ENCODE data around the gene OVOL2. TPM values are rescaled to one million over a fixed set of nuclear protein-coding genes. Genes with fewer than 3 reads are reported as not detected.

OVOL2 gene
- total and polyA plus RNA-seq, 7 donors: not detected

- H3K4me1 ChIP-seq: peaks cover 12% of the 10 kb centered on the region
- no peaks in the 10 kb centered on the region for H3K27me3 ChIP-seq (ENCODE audit: insufficient read depth in 3 of 3, low read length in 2 of 3)
- no peaks in the 10 kb centered on the region for H3K9me3 ChIP-seq
- H3K4me3 ChIP-seq: no peak overlapping the region
- DNase-seq (no peak), ATAC-seq (no peak)
- no peak for TF ChIP-seq CTCF (IDR thresholded peaks at IDR 0.05)
- intact Hi-C loops (cut with DNase I): loop anchor here in 1 of 2 donors (5.0 kb wide), 1 partner anchor 322 kb away; the partner anchor contains the start of gene RRBP1
- peak overlapping the region; percentile 32 for H3K27ac ChIP-seq
- no peaks in the 10 kb centered on the region for H3K36me3 ChIP-seq (ENCODE audit: insufficient read depth in 1 of 2, low read depth in 1 of 2)
- 64 to 77% (median 65%) methylated on average over 5 of the region's 5 CpGs for WGBS, 3 donors
Observed at GRCh38 chr20:18003897-18004296, 53.8 kb downstream of the OVOL2 start.

- no peak for TF ChIP-seq CTCF (IDR thresholded peaks at IDR 0.05)
- H3K27ac ChIP-seq: peak overlapping the region; percentile 51
Observed at GRCh38 chr20:18001131-18001921, 56.4 kb downstream of the OVOL2 start.

GRCh38 chr20:17999566-17999965 lies 58.1 kb downstream of the OVOL2 start:
- H3K27me3 ChIP-seq (ENCODE audit: insufficient read depth in 3 of 3, low read length in 2 of 3): no peaks in the 10 kb centered on the region
- intact Hi-C loops (cut with DNase I): loop anchor here (5.0 to 10.0 kb wide), 3 partner anchors 42 to 495 kb away; partner anchors contain the start of gene BFSP1 (in 1 of the 2)
- no peak for DNase-seq
- WGBS, 3 donors: 80 to 88% (median 82%) methylated on average over 4 of the region's 4 CpGs
- H3K36me3 ChIP-seq (ENCODE audit: insufficient read depth in 1 of 2, low read depth in 1 of 2): no peaks in the 10 kb centered on the region
- no peak overlapping the region for H3K4me3 ChIP-seq
- H3K9me3 ChIP-seq: no peaks in the 10 kb centered on the region
- no peak for TF ChIP-seq CTCF (IDR thresholded peaks at IDR 0.05)
- peaks cover 8% of the 10 kb centered on the region for H3K4me1 ChIP-seq
- no peak overlapping the region for H3K27ac ChIP-seq
- no peak for ATAC-seq

More at GRCh38 chr20:18001131-18001921, 56.4 kb downstream of the OVOL2 start:
- ATAC-seq: peak; percentile 80 to 90 (median 80)
- peak; percentile 86 to 88 for DNase-seq
- intact Hi-C loops (cut with DNase I): loop anchor here in 1 of 2 donors (5.0 kb wide), 1 partner anchor 319 kb away; the partner anchor contains the start of gene RRBP1
- Histone ChIP-seq H3K4me1 (peaks cover 8% of the 10 kb centered on the region), H3K36me3 (ENCODE audit: insufficient read depth in 1 of 2, low read depth in 1 of 2) (no peaks in the 10 kb centered on the region), H3K4me3 (no peak overlapping the region), H3K27me3 (ENCODE audit: insufficient read depth in 3 of 3, low read length in 2 of 3) (no peaks in the 10 kb centered on the region), H3K9me3 (no peaks in the 10 kb centered on the region)
- 57 to 72% (median 59%) methylated on average over 10 of the region's 10 CpGs for WGBS, 3 donors

GRCh38 chr20:17998446-17998845 lies 59.3 kb downstream of the OVOL2 start:
- Histone ChIP-seq H3K27ac (no peak overlapping the region), H3K4me1 (peaks cover 3% of the 10 kb centered on the region), H3K27me3 (ENCODE audit: insufficient read depth in 3 of 3, low read length in 2 of 3) (no peaks in the 10 kb centered on the region), H3K36me3 (ENCODE audit: insufficient read depth in 1 of 2, low read depth in 1 of 2) (no peaks in the 10 kb centered on the region), H3K9me3 (no peaks in the 10 kb centered on the region), H3K4me3 (no peak overlapping the region)
- no peak for TF ChIP-seq CTCF (IDR thresholded peaks at IDR 0.05)
- ATAC-seq: no peak
- 94 to 95% (median 95%) methylated on average over 5 of the region's 5 CpGs for WGBS, 3 donors
- intact Hi-C loops (cut with DNase I): loop anchor here (5.0 to 10.0 kb wide), 3 partner anchors 41 to 494 kb away; partner anchors contain the start of gene BFSP1 (in 1 of the 2)
- no peak for DNase-seq
